IPS DF 4.7 (cell line): ENCODE data around the gene CCM2.

Experiments used
- DNase-seq: peaks from one replicate; pipeline ENCODE4 v3.0.0-alpha.2; 2013; ENCODE audit warnings: low spot score; ENCODE audit errors: extremely low read depth

Gene CCM2

DNA sequence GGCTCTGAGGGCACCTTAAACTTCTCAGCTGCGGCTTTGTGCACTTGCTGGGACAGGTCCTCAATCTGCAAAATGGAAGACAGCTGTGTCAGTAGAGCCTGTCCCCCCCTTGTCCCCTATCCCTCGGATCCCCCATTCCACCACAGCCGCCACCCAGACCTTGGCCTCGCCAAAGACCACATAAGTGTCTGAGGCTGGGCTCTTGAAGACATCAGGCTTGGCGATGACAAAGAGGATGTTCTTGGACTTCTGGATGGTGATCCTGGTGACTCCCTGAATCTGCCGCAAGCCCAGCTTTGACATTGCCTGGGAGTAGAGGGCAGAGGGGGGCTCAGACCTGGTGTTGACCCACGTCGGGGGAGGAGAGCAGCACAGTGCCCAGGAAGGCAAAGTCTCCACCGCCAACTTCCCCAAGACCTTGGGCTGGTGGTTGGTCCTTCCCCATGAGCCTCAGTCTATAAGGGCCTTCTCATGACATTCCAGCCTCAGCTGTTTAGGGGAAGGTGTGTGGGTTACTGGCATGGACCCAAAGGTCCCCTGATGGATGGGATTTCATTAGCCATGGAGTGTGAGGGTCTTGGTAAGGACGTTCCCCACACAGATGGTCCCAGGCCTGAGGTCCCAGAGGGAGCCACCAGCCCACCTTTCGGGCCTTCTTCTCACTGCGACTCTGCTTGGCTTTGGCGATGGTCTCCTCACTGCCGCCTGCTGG lies 81.1 kb downstream of the CCM2 start:
- no peak for DNase-seq

DNA sequence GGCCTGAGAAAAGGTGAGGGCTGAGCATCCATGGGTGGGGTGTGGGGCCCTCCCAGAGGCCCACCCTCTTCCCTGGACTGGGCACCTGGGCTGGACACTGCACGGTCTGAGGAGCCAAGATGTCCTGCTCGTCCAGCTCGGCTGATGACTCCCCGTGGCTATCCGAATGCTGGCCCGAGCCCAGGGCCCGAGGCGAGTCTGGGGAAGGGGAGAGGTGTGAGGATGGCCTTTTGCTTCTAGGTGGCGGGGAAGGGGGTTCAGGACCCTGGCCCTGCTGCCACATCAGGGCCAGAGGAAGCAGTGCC lies 81.6 kb downstream of the CCM2 start:
- DNase-seq, result no peak

DNA sequence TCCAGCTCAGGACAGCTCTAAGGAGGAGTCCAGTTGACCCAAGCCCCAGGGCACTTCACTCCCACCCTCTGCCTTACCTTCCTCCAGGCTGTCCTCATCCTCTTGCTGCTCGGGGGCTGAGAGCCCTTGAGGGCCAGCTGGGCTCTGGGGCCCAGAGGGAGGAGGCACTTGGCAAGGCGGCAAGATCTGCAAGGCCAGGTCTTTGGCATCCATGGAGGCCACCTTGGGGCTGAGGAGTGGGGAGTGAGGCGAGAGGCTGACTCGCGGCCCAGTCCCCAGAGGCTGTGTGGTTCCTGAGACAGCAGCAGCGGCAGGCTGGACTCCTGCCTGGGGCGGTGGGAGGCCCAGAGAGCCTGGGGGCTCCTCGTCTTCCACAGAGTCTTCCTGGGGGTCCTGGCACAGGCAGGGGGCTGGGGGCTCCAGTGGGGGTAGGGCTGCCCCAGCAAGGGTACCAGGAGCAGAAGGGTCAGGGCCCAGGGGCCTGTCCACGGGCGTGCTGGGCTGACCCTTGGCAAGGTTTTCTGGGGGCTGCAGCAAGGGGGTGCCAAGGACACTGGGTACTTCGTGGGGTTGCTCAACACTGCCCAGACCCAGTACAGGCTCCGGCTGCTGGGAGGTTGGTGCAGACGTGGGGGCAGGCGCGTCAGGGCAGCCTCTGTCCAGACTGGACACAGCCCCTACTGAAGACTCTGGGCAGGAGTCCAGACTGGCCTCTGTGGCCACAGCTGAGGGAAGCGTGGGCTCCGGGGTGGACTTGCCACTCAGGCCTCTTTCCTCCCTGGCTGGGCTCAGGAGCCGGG lies 82.2 kb downstream of the CCM2 start:
- no peak for DNase-seq

DNA sequence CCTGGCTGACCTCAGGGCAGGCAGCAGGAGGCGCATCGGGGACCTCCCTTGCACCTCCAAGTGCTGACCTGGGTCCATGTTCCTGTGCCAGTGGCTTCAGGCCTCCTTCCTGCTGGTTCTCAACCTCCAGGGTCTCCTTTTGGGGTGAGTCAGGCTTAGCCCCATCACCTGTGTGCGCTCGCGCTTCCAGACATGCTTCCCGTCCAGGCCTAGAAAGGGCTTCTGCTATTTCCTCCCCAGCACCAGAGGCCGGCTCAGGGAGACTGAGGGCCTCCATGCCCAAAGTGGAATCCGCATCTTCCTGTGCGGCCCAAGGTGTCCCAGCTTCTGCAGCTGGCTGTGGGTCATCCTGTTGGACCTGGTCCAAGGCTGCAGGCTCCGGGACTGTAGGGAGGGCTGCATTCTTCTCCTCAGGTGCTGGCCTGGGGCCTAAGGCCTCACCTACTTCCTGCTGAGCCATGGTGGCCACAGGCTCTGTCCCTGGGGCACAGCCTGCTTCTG lies 82.9 kb downstream of the CCM2 start:
- no peak for DNase-seq

DNA sequence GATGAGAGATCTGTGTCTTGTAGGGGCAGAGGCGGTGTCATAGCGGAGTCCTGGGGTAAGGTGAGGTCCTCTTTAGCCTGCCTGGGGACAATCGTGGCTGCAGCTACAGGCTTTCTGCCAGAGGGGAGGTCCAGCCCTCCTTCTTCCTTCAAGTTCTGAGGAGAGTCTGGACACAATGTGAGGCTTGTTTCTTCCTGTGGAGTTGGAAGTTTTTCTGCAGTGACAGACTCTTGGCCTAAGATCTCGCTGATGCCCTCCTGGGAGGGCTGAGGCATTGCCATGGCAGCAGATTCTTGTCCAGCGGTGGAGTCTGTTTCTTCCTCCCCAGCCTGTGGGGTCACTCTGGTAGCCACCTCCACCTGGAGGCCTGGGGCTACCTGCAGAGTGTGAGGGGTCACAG lies 84.3 kb downstream of the CCM2 start:
- no peak for DNase-seq

DNA sequence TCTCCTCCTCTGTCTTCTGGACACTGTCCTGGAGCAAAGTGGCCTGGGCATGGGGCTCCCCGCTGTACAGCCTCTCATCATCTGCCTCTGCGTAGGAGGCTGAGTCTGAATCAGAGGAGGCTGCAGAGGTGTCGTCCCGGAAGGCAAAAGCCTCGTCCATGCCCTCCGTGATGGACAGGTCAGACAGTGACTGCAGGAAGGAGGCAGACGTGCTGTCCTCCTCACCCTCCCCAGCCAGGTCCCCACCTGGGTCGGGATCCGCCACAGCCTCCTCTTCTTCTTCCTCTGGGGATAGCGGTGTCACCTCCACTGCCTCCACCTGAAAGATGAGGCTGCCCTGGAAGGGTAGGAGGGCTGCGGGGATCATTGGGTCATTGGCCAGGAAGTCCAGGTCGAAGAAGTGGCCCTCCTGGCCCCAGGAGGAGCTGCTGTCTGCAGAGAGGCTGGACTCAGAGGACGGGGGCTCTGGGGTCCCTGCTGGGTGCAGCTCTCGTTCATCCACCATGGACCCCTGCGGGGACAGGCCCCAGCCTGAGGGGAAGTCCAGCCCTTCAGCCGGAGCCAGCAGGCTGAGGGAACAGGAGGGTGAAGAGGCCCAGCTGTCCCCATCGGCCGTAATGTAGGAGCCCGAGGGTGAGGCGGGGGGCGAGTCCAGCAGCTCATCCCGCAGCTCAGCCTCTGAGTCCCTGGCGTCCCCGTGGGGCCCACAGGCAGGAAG lies 85.1 kb downstream of the CCM2 start:
- DNase-seq, result no peak

DNA sequence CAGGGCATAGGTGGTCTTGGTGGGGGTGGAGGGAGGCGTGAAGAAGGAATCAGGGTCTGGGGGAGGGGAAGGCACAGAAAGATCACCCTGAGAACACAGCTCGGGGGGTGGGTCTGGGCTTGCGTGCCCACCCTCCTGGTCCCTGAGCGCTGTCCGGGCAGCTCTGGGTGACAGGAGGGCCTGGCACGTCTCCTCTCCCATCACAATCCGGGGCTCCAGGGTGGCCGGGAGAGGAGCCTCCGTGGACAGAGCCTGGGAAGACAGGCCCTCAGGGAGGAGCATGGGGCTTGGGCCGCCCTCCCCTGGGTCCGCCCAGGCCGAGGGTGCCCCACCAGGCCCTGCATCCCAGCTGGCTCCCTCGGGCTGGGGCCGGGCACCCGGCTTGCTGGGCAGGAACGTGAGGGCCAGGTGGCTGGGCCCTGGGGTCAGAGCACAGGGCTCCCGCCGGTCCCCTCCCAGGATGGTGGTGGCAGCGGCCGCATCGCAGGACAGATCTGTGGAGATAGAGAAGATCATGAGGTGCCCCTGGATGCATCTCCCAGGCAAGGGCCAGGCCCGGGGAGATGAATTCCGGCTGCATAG lies 85.7 kb downstream of the CCM2 start:
- DNase-seq, result no peak

DNA sequence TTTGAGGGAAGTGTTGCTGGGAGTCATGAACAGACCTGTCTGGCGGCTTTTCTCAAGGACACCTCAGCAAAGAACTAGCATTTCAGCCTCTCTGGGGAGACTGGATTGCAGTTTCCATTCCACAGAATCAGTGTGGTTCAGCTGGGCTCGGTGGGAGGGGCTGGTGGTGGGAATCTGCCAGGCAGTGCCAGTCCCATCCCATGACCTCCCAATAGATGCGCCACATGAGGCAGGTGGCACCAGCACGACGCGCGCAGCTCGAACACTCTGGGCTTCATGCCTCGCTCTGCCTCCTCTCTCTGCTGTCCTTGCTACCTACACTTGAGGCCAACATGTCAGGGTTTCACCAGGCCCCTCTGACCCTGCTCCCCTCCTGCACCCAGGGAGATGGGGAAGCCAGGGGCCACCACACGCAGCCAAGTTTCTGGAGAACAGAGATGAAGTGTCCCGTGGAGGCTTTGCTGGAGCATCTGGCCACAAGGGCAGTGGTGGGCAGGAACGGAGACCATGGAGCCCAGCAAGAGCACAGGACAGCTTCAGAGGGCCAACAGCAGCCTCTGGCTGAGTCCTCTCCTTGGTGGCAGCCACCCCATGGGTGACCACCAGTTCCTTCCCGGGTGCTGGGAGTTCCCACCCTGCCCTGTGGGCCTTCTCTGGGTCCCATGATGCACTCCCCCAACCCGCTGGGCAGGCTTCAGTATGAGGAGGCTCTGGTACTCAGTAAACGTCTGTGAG lies 86.5 kb downstream of the CCM2 start:
- DNase-seq, result no peak

DNA sequence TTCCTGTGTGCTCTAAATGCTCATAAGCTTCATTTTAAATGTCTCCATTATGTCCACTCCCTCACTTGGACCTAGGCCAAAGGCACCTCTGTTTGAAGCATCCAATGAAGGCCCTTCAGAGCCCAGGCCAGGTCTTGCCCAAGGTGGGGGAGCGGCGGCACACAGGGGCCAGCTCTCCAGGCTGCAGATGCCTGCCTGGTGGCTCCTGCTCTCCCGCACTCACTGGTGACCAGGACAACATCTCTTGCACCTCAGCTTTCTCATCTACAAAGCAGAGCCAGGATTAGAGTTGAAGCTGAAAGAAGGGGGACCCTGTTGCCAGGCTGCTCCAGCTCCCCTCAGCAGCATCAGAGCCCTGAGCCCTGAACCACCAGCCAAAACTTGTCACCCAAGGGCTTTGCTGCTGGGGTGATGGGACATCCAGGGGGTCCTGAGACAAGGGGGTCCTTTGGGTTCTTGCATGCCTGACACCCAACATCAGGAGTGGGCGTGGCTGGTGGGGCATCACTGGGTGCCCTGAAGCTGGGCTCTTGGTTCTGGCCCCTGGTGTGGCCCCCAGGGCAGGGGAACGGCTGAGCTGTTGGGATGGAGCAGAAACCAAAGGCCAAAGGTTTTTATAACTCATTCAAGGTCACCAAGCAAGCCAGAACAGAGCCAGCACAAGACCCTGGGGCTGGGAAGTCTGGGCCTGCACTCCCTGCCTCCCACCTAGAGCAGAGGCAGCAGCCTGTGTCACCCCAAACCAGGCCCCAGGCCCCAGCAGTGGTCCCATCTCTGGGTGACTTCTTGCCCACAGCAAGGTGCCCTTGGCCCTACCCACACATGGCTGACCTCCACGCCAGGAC lies 87.5 kb downstream of the CCM2 start:
- no peak for DNase-seq

DNA sequence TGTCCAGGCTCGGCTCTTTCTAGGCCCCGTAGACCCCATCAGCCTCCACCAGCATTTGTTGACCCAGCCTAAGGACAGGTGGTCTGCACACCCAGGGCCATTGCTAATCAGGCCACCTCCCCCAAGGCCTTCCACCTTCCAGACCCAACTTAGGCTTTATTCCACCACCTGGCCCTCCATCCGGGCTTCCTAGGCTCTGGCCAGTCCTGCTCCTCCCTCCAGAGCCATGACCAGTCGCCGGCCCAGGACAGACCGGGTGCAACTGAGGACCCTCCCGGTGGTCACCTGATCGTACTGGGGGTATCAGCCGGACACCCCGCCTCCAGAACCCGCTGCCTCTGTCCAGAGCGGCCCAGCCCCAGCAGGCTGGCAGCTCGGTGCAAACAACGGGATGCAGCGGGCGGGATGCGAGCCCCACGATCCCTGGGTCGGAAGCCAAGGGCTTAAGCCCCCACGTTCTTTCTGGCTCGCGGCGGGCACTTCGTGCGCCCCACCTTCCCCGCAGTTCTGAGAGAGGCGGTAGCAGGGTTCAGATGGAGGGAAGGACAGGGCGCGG lies 88.2 kb downstream of the CCM2 start:
- no peak for DNase-seq

DNA sequence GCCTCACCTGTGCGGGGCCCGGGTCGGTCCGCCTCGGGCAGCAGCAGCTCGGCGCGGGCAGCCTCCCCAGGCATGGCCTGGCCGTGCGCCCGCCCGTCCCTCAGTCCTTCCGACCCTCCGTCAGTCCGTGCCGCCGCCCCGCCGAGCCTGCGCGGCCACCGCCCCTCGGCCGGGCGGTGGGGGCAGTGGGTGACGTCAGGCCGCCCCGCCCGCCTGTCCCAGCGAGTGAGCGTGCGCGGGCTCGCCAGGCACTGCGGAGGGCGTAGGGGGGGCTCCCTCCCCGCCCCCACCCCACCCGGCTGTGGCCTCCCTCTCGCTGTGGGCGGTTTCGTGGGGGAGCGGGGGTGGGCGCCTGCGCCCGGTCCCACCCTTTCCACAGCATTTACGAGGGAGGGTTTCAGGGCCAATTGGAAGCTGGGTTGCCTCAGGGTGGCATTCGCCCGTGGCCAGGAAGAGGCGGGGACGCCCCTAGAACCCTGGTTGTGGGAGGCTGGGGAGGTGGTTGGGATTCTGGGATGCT lies 88.9 kb downstream of the CCM2 start, which contains the start of gene NACAD:
NACAD (minus strand) TSS at position 149 of the 520 bp plus-strand sequence; CDS start at position 74, 75 bp downstream.
- no peak for DNase-seq

DNA sequence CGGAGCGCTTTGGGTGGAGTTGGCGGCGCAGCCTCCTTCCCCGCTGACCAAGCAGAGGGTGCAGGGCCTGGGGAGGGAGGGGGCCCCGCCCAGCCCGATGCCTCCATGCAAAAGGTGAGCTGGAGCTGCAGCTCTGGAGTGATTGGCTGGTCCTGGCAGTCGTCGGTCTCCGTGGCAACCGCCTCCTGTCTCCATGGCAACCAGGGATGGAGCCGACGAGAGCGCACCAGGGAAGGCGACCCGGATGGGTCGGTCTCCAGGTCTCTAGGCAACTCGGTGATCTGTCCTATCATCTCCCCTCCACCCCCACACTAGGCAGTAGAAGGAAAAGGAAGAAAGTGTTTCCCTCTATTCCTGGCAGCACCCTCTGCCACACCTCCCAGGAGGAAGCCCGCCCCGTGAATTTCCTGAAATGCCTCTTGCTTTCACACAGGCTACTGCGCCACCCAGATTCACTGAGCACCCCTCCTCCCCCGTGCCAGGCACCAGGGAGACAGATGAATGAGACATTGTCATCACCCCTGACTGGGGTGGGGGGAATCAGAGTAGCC lies 89.4 kb downstream of the CCM2 start:
- peak; percentile 51 for DNase-seq

DNA sequence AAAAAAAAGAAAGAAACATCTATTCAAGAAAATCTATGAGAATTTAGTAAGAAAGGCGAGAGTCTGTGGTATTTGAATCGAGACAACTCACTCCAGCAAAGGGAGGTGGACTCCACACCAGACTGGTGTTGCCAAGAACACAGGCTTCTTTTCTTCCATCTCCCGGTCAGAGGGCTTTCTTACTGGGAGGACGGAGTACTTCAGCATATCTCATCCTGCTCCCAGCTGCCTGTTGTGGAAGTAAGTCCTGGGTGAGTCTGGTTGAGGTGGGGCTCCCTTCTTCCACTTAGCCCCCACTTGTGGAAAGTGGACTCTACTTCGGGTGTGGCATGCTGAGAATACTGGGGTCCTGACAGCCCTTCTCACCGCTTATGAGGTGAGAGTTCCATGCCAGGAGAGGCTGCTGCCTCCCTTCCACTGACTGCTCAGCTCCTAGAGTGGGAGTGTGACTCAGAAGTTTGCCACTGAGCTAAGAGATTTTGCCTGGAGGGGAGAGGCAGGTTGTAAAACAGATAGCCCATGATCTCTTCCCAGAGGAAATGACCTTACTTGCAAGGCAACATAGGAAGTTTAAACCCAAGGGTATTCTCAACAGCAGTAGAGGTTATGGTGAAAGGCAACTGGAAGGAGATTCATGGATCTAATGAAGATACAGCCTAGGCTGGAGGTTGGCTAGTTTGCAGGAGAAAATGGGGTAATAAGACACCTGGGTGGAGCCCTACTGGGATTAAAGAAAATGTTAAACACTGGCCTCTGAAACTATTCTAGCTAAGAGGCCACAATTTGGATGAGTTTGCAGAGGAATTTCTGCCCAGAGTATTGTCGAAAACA lies 92.3 kb downstream of the CCM2 start:
- DNase-seq, result no peak

DNA sequence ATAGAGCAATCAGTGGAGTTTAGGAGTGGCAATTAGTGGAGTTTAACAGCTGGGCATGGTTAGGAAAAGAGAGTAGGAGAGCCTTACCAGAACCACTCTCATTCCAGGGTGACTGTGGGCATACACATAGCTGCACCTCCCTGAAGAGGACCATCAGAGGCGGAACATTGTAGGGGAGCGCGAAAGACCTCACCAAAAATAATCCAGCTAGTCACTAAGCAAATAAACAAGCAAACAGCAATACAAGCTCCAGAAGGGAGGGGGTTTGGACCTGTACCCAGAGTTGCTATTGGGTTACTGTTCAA lies 92.9 kb downstream of the CCM2 start:
- no peak for DNase-seq

DNA sequence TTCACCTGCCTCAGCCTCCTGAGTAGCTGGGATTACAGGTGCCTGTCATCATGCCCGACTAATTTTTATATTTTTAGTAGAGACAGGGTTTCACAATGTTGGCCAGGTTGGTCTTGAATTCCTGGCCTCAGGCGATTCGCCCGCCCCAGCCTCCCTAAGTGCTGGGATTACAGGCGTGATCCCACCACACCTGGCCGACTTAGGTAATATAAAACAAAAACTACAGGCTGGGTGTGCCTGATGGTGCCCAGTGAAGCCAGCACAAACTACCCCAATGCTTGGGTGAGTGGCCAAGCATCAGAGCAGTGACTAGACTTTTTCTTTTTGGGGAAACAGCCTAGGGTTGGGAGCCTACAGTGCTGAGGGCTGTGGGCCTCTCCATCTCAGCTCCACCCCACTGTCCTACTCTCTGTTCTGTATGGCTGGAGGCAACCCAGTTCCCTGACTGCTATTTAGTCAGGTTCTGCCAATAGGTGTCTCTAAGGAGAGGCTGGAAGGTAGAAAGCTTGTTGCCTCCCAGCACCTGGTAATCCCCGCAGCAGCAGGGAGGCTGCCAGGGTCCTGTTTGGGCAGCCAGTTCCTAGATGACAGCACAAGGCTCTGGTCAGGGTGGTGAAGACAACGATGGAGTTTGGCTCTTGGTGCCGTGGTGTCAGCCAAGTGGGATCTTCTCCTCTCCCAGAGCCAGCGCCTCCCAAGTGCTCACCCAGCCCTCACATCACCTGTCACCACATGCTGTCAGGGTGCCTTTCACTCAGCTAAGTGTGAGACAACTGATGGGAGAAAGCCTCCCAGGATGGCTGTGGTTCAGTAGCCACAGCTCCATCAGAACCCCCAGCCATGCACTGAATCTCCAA lies 99.2 kb downstream of the CCM2 start:
- no peak for DNase-seq

DNA sequence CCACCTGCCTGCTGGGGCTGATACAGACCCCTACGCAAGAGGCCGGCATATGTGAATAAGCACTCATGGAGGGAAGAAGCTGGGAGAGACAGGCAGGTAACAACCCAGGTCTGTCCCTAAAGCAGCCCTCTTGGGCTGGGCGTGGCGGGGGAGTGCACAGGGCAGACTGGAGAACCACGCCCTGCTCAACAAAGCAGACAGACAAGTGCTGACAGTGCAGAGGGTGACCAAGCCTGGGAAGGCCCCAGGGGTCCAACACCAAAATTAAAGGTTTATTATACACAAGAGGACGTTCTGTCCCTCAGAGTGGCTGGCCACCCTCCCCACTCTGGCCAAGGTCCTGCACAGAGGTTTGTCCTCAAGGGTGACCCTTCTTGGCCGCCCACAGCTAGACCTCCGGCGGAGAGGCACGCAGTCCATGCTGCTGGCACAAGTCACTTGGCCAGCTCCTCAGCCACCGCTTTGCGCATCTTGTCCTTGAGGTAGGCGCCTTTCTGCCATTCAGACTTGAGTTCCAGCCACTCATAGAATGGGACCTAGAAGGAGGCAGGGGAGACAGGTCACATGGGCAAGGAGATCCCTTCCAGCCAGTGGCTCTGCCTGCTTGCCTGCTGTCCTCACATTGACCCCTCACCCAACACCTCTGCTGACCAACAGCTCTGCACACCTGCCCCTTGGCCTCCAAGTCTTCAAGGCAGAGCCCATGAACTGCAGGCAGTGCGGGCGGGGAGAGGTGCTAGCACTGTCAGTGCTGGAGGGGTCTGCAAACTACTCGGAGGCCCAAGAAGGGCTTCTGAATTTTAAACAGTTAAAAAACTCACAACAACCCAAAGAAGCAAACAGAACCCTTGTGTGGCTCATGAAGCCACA lies 100.1 kb downstream of the CCM2 start:
- DNase-seq, result no peak
